Cortex of kidney (tissue), 1 donor: ENCODE results near the gene MAN1C1.

Experiments
- DNase-seq: peaks from one replicate; lab custom pipeline; 2025; lab: John Stamatoyannopoulos, UW

Gene MAN1C1

DNA sequence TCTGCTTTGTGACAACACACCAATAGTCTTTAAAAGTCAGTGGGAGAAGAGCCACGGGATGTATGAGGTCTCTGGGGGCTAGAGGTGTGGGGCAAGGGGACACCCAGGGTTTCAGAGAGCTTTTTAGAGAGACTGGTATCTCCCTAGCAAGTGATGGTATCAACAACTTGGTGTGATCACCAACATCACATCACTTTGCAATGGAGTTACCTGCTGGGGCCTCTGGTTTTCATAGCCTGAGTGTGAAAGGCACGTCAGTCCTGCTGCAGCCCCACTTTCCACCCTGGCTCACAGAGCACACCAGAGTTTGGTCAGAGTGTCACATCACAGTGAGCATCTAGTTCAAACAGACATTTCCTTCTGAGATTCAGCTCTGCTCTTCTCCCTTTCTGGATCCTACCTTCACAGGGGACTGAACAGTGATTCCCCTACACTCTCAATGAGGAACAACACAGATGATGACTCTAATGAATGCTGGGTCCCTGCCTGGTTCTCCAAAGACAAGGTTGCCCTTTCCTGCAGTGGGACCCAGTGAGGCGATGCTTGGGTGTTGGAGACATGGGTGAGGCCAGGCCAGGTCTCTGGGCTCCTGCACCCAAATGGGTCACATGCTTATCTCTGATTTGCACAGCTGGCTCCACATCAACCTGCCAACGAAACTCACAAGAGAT is 2.0 kb upstream of the MAN1C1 start:
- DNase-seq, result no peak

DNA sequence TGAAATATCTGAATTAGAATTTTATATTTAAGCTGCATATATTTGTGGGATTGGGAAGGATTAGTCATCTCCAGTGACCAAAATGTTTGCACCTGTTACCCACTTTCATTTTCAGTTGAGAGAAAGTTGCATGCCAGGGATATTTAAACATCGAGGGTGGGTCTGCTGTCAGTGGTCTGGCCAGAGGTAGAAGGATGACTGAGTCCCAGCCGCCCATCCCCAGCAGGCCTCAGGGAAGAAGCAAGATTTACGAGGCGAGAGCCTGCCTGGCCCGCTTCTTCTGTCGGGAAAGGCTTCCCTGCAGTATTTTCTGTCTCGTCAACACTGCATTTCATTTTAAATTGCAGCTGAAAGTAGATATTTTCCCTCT is 1.4 kb upstream of the MAN1C1 start:
- DNase-seq, result no peak

DNA sequence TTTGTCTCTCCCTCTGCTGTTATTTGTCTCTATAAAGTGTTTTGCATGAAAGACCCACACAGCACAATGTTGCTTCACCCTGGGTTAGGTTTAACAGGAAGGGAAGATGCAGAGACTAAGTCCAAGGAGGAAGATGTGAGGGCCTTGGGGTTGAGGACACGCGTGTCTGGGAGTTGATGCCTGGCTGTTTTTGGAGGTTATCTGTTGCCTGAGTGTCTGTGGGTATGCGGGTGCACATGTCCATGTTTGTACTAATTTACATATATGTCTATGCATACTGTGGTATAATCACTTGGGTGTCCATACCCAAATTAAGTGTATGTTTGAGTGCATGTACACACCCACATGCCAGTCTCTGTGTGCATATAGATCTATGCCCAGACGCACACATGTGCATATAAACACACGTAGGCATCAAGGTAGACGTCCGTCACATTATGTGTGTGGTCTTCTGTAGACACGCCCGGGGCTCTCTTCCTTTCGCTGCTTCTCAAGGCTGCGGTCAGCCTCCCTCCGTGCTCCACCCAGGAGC is 962 bp upstream of the MAN1C1 start:
- no peak for DNase-seq

DNA sequence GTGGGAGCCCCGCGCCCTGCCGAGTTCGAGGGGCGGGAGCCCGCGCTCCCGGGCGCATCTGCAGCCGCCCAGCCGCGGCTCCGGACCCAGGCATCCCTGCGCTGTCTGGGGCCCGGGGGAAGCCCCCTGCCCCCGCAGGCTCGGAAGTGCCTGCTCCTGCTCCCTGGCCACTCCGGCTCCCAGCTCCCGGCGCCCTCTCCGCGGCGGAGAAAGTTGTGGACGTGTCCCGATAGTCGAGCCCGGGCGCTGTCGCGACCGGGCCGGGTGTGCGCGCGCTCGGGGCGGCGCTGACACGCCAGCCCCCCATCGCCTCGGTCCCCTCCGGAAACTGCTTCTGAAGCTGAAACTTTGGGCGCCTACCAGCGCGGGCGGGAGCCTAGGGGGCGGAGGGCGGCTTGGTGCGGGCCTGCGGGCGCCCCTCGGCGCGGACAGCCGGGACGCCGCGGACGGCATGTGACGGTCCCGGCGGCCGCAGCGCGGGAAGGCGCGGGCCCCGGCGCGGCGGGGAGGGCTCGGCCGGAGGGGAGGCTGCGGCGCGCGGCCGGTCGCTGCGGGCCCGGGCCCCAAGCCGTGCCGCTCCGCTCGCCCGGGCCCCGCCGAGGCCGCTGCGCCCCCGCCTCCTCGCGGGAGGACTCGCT is 515 bp downstream of the MAN1C1 start:
- DNase-seq, result no peak

DNA sequence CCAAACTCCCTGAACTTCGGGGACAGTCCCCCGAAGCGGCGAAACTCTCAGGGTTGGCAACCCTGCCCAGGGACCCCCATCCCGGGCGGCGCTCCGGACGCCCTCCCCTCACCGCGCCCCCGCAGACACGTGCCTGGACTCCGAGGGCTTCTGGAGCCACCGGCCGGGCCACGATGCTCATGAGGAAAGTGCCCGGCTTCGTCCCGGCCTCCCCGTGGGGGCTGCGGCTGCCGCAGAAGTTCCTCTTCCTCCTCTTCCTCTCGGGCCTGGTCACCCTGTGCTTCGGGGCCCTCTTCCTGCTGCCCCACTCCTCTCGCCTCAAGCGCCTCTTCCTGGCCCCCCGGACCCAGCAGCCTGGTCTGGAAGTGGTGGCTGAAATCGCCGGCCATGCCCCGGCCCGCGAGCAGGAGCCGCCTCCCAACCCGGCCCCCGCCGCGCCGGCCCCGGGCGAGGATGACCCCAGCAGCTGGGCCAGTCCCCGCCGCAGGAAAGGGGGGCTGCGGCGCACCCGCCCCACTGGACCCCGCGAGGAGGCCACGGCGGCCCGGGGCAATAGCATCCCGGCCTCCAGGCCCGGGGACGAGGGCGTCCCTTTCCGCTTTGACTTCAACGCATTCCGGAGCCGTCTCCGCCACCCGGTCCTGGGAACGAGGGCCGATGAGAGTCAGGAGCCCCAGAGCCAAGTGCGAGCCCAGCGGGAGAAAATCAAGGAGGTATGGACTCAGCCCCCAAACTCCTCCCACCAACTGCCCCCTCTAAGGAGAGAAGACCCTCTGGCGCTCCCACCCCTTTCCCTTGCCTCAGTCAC is 1.2 kb downstream of the MAN1C1 start:
- no peak for DNase-seq

DNA sequence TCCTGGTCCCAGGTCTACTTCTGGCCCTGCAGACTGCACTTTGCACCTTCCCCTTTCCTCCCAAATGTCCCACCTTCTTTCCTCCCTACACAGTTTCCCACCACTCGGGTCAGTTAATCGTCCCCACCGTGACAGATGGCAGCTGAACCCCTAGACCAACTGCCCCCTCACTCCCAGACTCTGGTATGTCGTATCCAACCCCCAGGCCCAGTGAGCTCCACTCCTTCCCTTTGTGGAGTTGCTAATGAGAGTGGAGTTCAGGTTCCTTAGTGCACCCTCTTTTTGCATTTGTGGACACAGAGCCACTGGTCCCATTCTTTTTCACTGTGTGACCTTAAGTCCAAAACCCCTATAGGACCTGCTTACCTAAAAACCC is 1.8 kb downstream of the MAN1C1 start:
- no peak for DNase-seq

DNA sequence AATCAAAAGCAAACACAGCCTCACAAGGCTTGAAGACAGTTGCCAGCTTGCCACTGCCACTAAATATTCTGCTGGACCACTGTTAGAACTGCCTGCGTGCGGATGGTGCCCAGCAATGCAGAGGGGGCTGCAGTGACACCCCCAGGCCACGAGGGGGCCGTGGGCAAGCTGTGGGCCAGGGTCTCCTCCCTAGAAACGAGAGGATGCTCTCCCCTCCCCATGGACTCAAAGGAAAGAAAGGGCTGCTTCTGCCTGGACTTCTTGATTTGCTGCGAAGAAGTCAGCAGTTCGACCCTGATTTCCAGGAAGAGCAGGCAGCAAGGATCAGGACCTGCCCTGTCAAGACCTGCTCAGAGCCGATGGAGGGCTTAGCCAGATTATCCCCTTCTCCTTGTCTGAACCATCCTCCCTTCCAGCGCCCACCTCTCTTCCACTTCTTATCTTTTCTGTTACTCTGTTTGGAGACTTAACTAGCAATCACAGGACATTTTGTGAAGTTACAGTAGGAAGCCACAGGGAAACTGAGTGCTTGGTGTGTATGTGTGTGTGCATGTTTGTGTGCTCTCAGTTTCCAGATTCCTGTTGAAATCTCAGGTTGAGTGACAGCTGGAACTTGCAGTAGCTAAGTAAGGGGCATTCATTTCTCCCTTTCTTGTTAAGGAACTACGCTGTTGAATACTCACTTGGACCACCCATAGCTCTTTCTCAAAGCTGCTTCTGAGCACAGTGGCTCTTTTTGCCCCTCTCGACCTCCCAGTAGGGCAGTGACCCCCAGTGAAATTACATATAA is 2.7 kb downstream of the MAN1C1 start:
- DNase-seq, result no peak

DNA sequence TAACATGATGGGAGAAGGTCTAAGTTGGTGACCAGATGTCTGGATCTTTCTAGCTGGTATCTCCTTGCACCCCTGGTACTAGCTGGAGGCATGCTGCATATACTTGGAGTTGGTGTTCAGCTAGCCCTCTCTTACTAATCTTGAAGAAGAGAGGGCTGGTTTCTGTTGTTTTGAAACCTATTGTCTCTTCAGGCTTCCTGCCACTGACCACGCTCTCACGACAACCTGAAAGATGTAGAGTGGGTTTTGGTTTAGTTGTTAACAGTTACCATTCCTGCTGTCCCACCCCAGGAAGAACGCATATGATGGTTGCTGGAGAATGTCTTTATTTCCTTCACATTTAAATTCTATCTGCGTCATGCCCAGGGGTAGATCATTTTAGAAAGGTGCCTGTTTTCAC is 3.6 kb downstream of the MAN1C1 start:
- no peak for DNase-seq

DNA sequence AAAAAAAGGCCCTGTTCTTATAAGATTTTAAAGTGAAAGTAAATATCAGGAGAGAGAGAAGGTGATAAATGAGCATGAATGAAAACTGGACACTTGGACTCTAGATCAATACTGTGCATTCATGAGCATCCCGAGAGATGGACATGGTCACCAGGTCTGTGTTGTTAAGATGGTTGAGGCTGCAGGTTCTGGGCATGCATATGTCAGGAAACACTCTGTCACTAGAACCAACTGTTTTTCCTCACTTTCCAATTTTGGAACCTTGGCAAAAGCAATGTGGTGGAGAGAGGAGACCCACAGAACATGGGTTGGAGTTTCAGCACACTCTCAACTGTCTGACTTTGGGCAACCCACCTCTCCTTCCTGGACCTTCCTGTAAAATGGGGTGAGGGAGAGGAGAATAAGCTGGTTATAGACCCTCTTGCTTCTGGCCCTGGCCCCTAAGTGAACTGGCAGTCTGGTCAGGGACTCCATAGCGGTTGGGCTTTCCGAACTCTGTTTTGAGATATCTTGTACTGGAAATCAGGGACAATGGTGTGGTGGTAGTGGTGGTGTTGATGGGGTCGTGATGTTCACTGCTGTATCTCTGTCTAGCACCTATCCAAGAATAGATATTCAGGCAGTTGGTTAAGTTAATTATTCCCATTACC is 4.2 kb downstream of the MAN1C1 start:
- no peak for DNase-seq

DNA sequence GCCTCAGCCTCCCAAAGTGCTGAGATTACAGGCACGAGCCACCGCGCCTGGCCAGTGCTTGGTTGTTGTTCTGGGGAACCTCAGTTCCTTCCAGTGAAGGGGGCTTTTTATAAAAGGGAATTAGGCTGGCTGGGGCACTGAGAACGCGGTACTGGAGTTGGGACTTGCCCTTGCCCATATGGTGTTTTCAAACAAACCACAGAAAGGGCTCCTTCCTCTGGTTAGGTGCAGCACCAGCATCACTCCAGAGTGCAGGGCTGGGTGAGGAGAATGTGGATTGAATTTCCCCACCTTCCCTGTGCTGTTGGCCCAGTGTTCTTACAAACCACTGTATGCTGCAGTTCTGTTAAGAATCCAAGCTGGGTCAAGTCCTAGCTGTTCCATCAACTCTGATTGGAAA is 5.3 kb downstream of the MAN1C1 start:
- no peak for DNase-seq

DNA sequence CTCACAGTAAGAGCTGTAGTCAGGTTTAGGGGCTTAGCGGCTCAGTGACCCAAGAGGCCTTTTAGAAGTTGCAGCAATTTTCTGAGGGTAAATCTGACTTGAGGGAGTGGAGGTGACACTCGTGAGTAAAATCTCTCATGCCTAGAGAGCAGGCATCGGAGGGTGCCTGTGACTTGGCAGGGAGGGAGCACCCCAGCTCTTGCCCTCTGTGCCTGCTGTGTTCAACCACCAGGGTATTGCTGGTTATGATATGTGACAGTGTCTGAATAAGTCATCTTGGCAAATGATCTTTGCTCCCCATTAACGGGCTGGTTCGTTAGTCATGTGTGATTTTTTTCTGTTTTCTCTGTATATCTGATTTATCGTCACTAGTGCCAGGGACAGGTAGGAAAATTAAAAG is 5.9 kb downstream of the MAN1C1 start:
- no peak for DNase-seq

DNA sequence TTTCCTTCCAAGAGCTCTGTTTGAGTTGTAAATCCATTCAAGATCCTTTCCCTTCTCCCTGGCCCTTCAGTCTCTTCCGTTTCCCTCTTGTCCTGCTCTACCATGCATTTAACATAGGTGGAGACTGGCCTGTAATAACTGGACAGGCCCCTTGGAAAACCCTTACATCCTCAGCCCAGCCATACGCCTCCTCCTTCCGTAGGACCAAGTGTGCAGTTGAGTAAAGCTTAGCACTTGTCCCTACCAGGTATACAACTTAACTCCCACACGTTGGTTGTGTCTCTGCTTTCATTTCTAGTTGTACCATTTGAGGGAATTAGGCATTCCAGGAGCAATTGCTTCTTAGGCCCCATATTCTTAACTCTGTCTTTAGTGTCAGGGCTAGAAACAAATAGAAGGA is 6.4 kb downstream of the MAN1C1 start:
- DNase-seq, result no peak

DNA sequence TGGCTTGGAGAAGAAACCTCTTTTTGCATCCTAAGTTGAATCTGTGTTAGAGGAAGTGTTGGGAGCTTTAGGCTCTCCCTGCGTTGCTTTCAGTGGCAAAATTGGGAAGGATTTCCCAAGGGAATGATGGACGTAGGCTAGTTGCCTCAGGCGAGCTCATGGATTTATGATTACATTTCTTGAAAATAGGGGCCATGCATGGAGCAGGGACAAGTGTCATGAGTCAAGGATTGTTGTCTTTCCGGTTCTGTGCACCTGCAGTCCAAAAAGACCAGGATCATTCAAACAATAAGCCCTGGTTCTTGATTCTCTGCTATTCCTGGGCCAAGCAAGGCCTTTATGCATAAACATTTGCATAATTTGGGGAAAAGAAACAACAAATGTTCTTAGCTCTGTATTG is 7.1 kb downstream of the MAN1C1 start:
- DNase-seq, result no peak

DNA sequence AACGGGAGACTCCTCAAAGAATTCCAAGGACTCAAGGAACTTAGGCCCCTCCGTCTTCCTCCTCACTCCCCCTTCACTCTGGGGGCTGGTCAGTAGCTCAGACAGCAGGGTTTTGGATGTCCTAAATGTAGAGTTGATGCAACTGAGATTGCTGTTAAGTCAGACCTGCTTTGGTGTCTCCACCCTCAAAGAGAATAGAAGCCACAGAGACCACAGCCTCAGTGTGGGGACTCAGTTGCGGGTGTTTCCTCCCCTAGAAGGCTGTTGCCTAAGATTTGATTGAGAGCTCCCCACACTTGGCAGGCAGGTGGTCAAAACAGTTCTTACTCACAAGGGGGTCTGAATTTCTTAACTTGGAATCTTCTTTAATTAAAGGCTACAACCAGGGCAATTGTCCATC is 7.6 kb downstream of the MAN1C1 start:
- no peak for DNase-seq

DNA sequence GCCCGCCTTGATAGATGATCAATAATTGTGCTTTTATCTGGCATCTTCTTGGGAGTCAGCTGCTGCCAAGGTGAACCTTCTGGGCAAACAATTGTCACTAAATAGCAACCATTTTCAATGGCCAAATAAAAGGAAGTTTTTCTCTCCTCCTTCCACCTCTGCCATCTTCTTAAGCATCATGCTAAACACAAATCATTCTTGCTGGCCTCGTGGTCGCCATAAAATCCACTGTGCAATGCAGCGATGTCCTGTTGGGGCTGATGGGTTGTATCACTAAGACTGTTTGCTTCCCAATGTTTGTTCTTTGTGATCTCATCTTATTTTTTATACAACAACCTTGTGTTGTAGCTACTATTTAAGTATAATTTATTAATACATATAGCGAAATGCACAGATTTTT is 8.0 kb downstream of the MAN1C1 start:
- no peak for DNase-seq

DNA sequence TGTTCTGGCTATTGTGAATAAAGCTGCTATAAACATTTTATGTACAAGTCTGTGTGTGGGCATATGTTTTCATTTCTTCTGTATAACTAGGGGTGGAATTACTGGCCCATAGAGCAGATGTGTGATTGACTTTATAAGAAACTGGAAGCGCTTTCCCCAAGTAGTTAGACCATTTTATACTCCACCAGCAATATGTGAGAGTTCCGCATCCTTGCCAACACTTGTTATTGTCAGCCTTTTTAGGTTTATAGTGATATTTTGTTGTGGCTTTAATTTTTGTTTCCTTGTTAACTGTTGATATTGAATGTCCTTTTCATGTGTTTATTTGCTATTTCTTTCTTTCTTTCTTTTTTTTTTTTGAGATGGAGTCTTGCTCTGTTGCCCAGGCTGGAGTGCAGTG is 9.4 kb downstream of the MAN1C1 start:
- DNase-seq, result no peak

DNA sequence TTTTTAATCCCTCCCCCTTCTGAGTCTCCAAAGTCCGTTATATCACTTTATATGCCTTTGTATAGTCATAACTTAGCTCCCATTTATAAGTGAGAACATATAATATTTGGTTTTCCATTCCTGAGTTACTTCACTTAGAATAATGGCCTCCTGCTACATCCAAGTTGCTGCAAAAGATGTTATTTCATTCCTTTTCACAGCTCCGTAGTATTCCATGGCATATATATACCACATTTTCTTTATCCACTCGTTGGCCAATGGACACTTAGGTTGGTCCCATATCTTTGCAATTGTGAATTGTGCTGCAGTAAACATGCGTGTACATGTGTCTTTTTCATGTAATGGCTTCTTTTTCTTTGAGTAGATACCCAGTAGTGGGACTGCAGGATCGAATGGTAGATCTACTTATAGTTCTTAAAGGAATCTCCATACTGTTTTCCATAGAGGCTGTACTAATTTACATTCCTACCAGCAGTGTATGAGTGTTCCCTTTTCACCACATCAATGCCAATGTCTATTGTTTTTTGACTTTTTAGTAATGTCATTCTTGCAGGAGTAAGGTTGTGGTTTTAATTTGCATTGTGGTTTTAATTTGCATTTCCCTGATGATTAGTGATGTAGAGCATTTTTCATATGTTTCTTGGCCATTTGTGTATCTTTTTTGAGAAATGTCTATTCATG is 12.3 kb downstream of the MAN1C1 start:
- DNase-seq, result no peak

DNA sequence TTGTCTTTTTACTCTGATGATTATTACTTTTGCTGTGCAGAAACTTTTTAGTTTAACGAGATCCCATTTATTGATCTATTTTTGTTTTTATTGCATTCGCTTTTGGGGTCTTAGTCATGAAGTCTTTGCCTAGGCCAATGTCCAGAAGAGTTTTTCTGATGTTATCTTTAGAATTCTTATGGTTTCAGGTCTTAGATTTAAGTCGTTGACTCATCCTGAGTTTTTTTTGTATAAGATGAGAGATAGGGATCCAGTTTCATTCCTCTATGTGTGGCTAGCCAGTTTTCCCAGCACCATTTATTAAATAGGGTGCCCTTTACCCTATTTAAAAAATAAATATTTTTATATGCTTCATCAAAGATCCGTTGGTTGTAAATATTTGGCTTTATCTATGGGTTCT is 13.2 kb downstream of the MAN1C1 start:
- DNase-seq, result no peak

DNA sequence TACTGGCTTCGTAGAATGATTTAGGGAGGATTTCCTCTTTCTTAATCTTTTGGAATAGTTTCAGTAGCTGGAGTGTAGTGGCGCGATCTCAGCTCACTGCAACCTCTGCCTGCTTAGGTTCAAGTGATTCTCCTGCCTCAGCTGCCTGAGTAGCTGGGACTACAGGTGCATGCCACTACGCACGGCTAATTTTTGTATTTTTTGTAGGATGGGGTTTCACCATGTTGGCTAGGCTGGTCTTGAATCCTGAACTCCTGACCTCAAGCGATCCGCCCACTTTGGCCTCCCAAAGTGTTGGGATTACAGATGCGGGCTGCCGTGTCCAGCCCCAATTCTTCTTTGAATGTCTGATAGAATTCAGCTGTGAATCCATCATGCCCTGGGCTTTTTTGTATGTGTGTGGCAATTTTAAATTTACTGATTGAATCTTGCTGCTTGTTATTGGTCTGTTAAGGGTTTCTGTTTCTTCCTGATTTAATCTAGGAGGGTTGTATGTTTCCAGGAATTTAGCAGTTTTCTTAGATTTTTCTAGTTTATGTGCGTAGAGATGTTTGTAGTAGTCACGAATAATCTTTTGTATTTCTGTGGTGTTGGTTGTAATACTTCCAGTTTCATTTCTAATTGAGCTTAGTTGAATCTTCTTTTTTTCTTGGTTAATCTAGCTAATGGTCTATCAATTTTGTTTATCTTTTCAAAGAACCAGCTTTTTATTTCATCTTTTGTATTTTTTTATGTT is 15.3 kb downstream of the MAN1C1 start:
- no peak for DNase-seq

DNA sequence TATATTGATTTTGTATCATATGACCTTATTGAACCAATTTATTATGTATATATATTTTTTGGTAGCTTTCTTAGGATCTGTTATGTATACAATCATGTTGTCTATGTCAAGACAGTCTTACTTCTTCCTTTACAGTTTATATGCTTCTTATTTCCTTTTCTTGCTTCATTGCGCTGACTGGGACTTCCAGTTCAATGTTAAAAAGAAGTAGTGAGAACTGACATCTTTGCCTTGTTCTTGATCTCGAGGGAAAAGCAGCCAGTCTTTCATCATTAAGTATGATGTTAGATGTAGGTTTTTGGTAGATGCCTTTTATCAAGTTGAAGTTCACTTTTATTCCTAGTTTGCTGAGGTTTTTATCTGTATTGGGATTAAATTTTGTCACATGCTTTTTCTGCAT is 17.5 kb downstream of the MAN1C1 start:
- no peak for DNase-seq

DNA sequence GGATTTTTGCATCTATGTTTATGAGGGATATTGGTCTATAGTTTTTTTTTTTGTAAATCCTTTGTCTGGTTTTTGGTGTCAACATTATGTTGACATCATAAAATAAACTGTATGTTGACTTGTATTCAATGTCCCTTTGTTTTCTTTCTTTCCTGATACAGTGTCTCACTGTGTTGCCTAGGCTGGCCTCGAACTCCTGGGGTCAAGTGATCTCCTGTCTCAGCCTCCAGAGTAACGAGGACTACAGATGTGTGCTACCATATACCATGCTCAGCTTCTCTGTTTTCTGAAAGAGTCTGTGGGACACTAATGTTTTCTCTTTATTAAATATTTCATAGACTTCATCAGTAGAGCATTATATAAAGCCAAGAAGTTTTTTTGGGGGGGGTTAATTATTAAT is 18.3 kb downstream of the MAN1C1 start:
- DNase-seq, result no peak
